GM21576 (cell line): Measurements from ENCODE around the gene HOXB7.

Experiments
- ATAC-seq: cut with Tn5 transposase; IDR thresholded peaks from one replicate; pipeline ENCODE4 v1.9.1; 2021; ENCODE audit warnings: mild to moderate bottlenecking, moderate library complexity; ENCODE audit not compliant: unreplicated experiment

Gene HOXB7

DNA sequence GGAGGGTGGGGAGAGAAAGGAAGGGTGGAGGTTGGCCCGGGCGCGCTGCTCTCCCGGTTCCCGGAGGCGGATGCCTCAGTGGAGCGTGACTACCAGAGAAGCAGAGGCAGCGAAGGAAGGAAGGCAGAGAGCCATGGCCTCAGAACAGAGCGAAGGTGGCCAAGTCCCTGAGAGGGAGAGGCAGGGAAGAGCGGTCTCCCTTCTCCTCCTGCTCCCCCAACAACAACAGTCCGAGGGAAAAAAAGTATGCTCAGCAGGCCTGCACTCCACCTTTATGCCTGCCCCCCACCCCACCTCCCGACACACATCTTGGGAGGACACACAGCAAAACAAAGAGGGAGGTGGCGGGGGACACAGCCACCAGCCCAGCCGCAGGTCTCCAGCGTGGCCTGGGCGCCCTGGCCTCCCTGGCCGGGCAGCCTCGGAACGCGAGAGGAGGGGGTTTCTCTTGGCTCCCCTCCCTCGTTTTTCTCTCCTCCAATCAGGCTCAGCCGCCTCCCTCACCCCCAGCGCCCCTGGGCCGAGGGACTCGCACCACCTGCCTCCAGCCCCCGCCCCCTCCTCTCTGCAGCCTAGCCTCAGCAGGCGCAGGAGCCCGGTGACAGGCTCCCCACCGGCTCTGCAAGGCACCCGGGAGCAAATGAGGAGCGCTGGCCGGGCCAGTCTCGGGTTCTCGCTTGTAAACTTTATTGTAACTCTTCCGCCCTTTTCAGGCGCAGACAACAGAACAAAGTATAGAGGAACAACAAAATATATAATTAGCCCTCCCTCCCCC is 1.1 kb upstream of the HOXB7 start:
- no peak for ATAC-seq

DNA sequence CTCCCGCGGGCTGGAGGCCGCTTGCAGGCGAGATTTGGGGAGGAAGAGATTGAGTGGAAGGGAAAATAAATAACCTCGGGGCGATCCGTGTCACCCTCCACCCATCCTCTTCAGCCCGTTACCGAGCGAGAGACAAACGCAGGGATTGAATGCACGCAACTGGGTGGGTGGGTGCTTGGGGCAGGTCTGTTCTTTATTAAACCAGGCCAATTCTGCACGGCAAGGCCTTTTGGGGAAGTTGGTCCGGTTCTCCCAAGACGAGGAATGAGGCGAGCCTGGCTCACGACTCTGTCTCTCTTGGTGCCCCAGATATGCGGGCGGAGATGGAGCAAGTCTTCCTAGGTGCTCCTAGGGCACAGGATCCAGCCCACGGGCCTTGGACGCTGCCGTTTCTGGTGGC is 396 bp upstream of the HOXB7 start:
- ATAC-seq = no peak

DNA sequence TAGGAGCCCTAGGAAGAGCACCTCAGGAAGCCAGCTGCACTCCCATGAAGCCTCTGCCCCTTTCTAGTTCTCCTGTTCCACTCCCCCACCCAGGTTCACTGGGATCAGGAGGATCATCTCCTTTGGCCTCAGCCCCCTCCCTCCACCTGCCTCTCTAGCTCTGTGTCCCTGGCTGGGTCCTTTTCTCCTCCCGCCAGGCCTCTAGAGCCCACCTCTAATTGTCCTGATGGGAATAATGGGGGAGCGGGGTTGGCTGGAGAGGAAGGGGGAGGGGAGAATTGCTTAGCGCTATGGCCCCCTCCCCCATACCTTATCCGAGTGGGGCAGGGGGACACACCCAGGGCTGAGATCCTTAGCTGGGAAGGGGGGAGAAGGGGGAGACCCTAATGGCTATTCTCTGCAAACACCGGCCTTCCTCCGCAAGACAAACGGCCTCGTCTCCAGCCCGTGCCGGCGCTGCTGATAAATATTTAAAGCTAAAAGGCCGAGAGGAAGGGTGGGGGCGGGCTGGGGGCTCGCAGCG is 997 bp downstream of the HOXB7 start:
- ATAC-seq = no peak

DNA sequence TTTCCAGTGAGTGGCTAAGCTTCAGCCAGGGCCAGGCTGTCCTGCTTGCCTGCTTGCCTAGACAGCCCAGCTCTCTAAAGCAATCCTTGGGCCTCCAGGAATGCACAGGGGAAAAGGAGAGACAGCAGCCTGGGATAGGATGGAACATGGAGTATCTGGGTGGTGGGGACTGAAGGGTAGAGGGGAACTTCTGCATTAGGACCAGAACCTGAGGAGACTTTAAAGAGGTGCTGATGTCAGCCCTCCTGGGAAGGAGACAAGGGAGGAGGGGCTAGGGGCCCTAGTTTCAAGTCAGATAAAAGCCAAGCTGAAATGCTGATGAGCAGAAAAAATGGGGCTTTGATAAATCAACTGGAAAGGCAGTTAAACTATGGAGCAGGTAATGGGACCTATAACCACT is 1.8 kb downstream of the HOXB7 start:
- ATAC-seq = no peak

DNA sequence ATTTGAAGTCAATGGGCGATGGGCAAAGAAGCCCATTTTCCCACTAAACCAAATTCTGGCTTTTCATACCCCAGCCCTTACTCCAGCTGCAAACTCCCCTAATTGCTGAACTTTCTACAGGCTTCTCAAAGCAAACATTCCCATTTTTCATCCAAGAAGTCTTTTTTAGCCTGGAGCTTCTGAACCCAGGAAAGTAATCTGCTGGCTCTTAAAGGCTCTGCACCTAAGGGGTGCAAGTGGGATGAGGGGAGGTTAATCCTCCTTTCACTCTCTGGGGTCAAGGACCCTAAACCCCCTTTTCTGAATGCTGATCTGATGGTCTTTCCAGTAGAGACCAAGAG is 2.4 kb downstream of the HOXB7 start:
- ATAC-seq = no peak

DNA sequence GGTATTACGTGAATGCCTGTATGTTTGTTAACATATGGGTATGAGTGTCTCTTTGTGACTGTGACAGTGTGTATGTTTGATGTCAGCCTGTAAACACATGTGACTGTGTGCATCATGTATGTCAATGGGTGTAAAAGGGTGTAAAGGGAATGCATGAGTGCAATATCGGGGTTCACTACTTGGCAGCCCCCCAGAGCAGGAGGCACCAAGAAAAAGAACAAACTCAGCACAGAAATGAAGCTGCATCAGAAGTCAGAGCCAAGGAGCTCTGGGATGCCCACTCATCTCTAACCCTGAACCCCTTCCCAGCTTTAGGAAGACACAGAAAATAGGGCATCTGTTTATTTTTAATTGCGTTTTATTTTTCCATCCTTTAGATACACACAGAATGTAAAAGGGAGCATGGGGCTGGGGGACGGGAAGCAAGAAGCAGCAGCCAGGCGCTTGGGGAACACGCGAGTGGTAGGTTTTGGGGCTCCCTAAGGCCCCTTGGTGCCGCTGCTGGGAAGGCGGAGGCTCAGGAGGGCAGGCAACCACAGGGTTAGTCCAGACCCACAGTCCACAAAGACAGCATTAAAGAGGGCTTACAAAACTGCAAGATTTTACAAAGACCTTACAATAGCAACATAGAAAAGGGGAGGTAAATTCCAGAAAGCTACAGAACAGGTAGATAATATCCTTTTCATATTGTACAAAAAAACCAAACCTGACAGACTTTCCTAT is 3.8 kb downstream of the HOXB7 start:
- no peak for ATAC-seq

DNA sequence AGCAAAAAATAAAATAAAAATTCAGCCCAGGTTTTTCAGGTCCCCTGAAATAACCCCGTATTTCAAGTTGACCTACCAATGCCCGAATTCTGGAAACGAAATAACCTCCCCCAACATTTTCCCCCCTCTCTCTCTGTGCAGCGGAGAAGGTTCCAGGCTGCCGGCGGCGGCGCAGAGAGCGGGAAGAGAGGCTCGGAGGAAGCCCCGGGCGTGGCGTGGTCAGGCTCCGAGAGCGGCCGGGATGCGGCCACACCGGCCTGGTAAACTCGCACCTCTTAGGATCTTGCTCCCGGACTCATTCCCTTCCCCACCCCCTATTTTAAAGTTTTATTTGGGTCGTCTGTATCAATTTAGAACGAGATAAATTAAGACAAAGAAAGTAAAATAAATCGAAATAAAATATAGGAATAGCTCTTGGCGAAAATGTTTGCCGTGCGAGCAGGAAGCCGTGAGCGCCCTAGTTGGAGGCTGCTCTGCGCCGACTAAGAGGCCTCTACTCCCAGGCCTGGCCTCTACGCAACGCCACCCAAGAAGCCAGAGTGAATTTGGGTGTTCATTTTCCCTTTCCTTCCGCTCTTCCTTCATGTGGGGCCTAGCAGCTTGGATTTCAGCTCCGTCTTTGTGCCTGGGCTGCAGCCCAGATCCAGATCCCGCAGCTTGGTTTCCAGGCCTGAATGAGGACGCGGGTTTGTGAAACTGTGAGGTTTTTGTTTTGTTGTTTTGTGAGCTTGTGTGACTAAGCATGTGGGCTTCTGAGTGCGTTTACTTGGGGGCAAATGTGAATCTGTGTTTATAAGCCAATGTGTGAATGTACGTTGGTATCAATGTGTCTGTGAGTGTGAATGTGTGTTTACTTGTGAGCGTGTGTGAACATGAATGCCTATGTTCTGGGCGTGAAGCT is 4.6 kb downstream of the HOXB7 start:
- ATAC-seq = no peak

DNA sequence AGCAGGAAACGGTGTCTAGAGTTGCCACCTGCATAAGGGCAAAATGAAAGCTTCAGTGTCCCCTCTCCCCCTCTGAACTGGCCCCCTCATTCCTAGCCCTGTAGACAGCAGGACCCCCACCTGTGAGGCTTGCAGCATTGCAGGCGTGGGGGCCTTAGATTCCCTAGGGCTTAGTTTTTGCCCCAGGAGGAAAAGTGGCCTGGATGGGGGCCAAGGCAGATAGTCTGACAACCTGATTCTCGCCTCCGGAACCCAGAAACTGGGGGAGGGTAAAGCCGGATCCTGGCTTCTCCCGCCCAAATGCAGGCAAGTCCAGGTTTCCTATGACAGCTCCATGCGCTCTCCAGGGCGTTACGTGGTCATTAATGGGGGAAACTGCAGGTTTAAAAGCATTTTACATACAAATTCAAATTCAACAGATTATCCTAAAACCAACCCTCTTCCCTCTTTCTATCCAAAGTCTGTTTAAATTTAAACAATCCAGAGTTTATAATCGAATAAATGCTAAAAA is 5.4 kb downstream of the HOXB7 start:
- no peak for ATAC-seq

DNA sequence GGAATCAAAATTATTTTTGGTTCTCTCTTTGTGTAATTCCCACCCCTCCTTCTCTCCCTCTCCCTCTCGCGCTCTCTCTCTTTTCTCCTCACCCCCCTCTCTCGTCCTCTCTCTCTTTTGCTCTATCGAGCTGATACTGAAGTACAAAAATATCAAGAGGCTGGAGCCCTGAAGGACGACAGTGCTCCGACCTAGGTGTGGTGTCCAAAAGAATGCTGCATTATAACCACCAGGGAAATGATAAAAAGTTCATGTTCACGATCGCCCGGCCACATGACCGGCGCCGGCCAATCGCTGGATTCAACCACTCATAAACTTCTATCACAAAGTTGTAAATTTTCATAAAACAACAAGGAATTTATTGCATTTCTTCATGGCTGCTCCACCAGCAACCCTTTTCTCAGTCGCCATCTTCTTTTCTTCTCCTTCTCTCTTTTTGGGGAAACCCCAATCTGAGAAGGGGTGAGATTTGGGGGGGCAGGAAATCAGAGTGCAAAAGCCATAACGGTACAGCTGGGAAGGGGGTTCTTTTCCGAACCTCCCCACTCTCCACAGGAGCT is 6.0 kb downstream of the HOXB7 start, which contains the start of gene HOXB6:
TSS of gene HOXB6 (minus strand) at position 217 of the 560 bp plus-strand sequence. CDS start 6,836 bp downstream, outside the sequence.
- no peak for ATAC-seq

DNA sequence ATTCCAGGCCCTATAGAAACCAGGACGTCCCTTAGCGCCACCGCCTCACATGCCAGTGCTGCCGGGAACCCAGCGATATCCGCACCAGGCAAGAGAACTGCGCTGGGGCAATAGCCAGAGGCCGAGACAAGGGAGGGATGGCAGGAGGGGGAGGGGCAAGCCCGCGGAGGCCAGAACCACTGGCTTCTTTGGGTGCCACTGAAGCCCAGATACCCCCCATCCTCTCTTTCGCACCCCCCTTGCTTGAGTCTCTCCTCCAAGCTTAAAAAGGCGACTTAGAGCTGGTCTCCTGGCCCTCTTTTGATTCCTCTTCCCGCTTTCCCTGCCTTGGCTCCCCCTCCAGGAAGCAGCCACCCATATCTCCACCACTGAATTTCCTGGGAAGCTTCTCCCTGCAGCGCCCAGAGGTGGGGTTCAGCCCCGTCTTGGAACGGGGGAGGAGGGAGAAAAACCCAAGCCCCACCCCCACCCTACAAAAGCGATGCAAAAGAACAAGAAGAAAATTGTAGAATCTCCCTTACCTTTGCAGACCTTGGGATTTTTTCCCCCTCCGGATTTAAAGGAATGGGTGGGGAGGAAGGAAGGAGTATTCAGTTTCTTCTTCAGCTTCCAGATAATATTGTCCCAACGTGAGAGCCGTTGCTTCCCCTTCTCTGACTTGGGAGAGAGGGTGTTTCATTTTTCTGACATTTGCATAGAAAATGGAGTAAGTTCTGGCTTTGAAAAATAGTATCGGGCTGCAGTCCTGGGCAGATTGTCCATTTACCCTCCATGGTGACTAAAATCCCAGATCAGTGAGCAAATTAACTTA is 6.7 kb downstream of the HOXB7 start:
- no peak for ATAC-seq

DNA sequence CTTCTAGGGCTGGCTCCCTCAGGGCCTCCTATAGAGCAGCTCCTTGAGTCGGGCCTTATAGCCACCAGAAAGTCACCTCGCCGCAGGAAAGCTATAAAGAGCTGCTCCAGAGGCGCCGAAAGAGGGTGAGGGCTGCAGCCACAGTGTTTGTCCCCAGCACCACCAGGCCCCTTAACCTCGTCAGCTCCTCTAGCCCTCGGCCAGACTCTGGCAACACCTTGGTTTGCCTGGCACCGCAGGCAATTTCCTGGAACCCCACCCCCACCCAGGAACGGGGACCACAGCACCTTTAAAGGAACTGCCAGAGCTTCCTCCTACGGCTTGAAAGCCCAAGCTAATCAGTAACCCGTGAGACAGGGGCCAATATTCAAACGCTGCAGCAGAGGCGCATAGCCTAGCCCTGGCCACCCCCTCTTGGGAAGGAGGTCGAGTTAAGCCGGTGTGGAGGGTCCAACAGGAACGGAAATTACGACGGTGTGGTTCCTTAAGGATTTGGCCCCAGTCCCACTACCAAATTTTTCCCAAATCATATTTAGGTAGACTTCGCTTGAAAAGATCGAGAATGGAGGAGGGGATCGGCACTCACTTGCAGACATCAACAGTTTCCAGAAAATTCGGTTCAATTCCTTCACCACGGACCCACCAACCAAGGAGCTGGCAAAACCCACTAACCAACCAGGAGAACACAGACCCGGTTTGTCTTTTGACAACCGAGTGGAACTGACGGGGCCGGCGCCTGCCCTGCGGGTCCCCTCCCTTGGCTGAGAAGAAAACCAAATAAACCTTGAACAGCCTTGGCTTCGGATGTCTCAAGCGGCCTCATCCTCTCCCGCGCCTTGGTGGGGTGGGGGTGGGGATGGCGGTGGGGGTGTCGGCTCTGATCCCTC is 9.0 kb downstream of the HOXB7 start:
- ATAC-seq = no peak

DNA sequence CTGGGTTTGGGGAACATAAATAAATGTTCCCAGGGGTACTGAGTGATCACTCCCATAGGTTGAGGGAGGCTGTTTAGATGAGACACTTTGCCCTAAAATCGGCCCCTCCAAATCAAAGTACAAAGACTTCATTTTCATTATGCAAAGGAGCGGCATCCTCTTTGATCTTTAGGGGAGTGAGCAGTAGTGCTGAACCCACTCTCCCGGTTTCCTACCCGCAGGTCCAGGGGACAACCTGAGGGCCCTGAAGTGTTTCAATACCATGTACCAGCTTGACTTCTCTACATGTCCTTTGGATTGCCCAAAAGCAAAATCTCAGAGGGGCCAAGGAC is 9.6 kb downstream of the HOXB7 start:
- no peak for ATAC-seq

DNA sequence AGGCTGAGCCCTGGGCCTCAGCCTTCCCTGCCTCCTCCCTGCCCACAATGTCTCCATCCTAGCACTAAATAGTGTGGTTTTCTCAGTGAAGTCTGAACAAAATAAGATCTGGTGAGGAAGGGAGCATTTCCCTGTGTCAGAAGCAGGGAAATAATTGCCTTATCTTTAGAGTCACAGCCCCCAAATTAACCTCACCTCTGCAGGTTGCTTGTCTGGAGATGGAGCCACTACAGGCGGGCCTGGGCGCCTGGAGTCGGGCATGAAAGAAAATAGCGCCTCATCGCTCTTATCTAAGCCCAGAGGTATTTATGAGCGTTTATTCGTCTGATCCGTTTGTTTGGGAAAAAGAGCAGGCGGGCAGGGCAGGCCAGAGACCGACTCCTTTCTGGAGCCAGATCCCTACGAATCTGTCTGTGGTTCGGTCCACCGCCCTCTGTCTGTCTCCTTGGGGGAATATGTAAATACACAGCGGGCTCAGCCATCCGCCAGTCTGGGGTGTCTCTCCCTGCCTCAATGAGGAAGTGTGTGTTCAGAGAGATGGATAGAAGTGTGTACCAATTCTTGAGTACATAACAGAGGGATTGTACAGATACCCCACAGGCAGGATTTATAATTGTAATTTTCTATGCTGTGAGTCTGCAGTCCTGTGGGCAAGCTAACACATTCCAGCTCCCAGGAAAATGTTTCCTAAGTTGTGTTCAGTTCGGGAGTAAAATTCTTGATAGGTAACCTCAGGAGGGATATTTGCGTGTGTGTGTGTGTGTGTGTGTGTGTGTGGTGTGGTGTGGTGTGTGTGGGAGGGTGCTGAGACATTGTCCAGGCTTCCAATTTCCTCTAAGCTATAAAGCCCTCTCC is 10.3 kb downstream of the HOXB7 start:
- ATAC-seq = no peak

DNA sequence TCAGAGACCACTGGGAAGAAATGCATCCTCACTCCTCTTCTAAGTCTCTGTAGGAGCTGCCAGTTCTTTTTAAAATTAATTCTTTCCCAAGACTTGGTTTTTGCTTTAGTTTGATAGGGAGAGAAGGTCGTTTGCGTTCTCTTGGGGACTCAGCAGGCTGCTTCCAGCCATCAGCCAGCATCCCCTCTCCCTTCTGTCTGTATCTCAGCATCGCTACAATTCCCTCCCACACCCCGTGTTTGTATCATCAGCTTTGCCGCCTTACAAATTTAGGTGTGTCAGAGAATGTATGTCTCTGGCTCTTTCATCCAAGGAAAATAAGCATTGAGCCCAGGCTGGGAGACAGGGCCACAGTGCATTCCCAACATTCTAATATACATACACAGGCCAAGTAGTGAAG is 11.5 kb downstream of the HOXB7 start:
- ATAC-seq = no peak

DNA sequence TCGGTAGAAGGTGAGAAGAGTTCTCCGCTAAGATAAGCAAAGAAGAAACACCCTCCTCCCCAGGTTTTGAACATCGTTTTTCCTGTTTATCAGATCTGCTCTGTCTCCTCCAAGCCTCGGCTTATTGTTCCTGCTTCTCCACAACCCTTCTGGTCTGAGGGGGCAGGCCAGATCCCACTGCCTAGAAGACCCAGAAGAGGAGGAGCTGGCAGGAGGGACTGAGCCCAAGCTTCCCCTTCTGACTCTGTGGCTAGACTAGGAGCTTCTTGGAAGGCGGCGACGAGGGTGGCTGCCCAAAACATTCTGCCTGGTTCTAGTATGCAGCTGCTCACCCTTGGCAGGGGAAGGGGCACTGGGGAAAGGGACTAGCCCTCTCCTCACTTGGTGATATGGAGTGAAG is 12.1 kb downstream of the HOXB7 start:
- ATAC-seq = no peak

DNA sequence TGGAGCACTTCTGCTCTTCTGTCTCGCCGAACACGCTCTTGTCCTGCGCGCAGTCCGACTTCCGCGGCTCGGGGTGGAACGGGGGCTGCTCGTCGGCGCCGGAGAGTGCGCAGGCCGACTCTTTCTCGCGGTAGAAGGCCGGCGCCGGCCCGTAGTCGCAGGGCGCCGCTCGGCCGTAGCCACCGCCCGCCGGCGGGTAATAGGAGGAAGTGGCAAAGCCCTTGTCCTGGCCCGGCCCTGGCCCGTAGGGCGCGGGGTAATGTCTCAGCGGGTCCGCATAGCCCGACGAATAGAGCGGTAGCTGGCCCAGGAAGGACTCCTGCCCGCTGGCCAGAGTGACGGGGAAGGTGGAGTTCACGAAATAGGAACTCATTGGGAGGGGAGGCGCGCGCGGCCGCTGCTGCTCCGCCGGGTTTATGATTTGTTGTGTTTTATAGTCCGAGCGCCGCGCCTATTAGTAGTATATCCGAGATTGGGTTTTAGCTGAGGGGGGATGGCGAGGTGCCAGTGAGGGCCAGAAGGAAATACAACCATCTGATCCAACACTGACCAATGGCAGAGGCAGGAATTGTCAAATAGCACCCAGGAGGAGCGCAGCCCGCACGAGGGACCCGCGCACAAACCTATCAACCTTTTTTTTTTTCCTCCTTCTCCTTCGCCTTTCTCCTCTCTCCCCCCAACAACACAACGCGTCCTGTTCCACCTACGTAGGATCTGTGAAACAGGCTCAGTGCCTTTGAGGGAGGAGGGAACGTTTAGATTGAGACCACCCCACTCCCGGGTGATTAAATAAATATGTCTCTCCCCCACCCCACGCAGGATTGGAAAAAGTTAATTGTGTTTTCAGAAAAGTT is 12.8 kb downstream of the HOXB7 start:
- ATAC-seq = no peak

DNA sequence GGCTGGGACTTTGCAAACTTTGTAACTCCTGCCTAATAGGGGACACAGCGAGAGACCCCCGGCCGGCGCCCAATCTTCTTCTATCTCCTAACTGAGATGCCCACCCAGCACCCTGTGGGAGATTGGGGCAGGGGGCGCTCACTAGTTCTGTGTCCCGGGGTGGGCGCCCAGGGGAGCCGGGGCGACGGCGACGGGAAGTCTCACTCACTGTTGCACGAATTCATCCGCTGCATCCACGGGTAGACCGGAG is 13.4 kb downstream of the HOXB7 start:
- no peak for ATAC-seq
